H4 (cell line): ENCODE results near the gene DNAJC1. TPM values are rescaled to one million over a fixed set of nuclear protein-coding genes. Genes with fewer than 3 reads are reported as not detected.
"Not testable (repeated sequence)": the region's sequence is repeated elsewhere in the genome, so short reads cannot be mapped to it uniquely, and the experiment has no call there.

Experiments
- DNase-seq: peaks from one replicate; pipeline ENCODE4 v3.0.0-alpha.2; 2015; ENCODE audit warnings: low spot score
- total RNA-seq: library from RNA; depleted of rRNA; stranded (reverse); fragments of >200 nt; shearing (Covaris generic); gene quantifications from 2 replicates; pipeline ENCODE4 v1.2.3, GENCODE V29; 2014; rRNA removed

The DNAJC1 gene, protein sequence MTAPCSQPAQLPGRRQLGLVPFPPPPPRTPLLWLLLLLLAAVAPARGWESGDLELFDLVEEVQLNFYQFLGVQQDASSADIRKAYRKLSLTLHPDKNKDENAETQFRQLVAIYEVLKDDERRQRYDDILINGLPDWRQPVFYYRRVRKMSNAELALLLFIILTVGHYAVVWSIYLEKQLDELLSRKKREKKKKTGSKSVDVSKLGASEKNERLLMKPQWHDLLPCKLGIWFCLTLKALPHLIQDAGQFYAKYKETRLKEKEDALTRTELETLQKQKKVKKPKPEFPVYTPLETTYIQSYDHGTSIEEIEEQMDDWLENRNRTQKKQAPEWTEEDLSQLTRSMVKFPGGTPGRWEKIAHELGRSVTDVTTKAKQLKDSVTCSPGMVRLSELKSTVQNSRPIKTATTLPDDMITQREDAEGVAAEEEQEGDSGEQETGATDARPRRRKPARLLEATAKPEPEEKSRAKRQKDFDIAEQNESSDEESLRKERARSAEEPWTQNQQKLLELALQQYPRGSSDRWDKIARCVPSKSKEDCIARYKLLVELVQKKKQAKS
- total RNA-seq: 11.4 and 13.2 TPM in 2 replicates

DNA sequence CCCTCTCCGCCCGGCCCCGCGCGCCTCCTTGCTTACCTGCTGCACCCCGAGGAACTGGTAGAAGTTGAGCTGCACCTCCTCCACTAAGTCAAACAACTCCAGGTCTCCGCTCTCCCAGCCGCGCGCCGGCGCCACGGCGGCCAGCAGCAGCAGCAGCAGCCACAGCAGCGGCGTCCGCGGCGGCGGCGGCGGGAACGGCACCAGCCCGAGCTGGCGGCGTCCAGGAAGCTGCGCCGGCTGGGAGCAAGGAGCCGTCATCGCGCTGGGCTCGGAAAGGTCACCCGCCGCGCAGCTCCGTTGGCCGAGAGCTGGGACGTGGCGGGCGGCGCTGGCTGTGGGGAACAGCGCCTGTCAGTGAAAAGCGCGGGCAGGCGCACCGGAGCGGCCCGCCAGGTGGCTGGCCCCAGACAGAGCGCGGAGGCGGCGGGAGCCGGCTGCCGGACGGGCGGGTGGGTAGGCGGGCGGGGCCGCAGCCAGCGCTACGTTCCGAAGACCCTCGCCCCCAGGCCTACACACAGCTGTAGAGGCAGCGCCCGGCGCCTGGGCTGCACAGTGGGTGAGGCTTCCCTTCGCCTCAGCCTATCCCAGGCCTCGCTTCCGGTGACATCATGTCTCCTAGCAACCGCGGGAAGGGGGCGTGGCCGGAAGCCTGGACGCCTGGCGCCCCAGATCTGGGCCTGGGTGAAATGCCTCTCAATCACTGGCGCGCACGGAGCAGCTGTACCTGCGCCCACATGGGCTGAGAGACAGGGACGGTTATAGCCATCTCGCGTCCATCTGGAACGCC is at the start of gene DNAJC1:
TSS of gene DNAJC1 (minus strand) at position 554 of the 787 bp plus-strand sequence. CDS start at position 258, 296 bp downstream.
- DNase-seq: peak; percentile 86

DNA sequence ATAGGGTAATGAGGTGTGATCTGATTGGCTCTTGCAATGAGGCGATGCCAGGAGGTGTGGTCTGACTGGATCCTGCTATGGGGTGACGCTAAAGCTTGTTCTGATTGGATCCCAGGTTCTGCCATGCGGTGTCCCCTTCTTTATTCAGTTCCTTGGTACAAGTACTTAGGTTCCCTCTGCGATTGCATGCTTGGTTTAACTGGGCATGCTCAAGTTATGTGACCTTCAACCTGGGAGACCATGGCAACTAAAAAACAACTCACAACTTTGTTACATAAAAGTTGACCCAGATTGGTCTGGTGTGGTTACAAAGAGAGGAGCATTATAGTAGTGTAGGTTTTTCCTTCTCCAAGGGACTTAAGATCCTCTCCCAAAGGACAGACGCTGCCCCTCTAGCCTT is 49.5 kb upstream of the DNAJC1 start:
- DNase-seq: no peak

DNA sequence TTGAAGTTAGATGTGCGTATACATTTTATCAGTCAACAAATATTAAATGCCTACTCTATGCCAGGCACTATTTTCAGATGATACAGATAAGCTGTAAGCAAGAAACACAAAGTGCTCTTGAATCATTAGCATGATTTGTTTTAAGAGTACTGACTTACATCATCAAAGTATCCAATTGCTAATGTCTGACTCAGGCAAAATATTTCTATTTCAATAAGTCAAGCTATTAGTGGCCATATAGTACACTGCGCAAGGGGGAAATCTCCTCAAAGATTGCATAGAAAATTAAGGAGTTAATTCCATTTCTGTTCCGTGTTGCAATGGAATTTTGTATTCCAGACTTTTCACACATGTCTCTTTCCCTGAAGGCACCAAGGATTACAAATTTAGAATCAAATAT is 46.1 kb upstream of the DNAJC1 start:
- no peak for DNase-seq

DNA sequence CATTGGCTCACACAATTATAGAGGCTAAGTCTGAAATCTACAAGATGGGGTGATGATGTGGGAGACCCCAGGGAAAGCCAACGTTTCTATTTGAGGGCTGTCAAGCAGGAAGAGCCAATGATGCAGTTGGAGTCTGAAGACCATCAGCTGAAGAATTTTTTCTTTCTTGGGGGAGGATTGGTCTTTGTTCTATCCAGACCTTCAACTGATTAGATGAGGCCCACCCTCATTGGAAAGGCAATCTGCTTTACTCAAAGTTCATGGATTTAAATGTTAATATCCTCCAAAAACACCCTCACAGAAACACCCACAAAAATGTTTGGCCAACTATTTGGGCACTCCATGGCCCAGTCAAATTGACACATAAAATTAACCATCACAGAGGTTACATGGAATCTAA is 44.3 kb upstream of the DNAJC1 start:
- no peak for DNase-seq

DNA sequence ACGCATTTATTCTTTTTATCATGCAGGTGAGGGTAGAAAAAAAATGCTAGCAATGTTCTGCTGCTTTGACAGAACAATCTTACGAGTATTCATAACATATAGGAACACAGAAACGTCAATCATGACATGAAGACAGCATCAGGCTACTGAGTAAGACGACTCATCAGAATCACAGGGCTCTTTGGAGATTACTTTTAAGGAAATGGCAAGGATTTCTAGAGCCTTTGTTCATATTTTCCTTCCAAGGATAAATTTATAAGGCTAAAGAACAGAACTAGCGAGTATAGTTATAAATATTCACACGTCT is 39.8 kb upstream of the DNAJC1 start:
- DNase-seq: no peak

DNA sequence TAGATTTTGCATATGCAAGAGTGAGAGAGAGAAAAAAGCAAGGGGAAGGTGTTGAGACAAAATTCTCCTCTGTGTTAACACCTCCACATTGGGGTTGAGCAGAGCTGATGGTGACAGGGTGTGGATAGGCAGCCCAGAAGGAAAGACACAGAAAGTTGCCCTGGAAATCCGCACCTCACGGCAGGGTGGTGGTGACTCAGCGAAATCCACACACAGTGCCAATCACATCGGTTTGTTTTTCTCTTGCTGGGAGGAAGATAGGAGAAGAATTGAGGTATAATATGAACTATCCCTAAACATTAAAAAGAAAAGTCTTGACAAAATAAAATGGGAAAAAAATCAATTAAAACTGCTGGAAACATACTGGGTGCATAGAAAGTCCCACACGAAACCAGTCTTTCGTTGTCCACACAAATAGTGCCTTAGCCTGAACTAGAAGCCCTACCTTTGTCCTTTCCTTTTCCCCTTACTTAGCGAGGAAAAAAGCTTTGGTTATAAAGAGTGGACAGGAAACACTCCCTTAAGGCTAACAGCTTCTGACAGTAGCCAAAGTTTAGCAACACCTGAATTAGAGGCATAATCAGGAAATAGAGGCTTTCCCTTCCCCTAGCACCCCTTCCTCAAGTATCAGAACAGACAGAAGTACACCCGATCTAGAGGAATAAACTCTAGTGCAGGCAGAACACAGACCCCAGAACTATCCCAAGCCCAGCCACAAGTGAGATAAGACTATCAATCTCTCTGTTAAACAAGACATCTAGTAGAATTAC is 39.2 kb upstream of the DNAJC1 start:
- peak; percentile 15 for DNase-seq

DNA sequence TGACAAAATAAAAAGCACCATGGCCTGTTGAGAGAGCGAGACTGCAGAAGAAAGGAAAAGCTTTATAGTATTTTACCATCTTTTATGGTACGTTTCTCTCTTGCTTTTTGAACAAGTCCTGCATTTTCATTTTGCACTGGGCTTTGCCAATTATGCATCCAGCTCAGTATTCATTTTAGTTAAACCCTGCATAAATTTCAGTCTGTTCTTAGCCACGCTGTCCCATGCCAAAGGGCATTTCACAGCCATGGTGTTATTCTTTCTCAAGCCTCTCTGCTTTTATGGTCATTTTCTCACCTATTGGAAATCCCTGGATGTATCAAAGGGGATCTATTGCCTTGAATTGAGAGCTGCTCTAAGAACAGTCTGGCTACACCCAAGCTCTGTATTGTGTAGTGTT is 30.8 kb upstream of the DNAJC1 start:
- DNase-seq: no peak

DNA sequence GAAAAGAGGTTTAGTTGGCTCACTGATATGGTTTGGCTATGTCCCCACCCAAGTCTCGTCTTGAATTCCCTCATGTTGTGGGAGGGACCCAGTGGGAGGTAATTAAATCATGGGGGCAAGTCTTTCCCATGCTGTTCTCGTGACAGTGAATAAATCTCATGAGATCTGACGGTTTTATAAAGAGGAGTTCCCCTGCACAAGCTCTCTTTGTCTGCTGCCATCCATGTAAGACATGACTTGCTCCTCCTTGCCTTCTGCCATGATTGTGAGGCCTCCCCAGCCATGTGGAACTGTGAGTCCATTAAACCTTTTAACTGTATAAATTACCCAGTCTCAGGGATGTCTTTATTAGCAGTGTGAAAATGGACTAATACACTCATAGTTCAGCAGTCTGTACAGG is 28.7 kb upstream of the DNAJC1 start:
- not testable (repeated sequence) for DNase-seq

DNA sequence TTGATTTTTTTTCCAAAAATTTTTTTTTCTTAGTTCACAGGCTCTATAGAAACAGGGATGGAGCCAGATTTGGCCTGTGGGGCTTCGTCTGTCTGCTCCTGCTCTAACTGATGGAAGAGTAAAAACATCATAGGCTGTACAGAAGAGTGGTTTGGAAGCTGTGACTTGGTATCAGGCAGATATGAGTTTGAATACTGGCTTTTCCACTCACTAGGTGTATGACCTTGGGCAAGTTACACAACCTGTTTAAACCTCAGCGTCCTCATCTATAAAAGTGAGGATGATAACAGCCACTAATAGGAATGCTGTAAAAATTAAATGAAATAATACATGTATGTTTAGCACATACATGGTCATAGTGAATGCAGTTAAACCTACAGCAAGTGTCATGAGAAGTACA is 26.9 kb upstream of the DNAJC1 start:
- DNase-seq: no peak

DNA sequence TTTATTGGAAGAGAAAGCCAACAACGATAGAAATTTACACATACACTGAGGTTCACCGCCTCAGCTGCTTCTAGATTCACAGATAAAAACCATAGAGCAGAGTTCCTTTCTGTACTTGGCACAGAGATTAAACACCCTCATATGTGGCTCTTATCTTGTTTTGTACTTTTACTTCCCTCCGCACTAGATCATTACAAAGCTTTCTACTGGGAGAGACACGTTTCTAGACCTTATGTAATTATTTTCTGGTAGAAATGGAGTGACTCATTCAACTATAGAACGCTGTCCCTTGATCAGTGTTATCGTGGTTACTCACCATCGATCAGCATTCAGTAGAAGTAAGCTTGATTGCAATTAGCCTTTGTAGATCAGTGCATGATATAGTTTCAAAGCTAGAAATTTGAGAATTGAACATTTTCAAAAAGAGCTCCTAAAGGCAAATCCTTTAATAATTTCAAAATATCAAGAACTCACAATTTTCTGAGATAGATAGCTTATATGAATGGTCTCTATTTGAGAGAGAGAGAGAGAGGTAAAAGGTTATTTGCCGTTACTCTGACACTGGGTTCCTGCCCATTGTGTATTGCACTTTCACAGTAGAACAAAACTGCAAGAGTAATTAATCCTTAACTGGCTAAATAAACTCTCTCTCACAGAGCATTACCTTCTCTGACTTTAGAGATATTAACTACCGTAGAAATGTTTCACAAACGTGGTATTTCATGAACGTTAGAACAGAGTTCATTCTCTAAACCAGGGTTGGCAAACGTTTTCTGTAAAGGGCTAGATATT is 26.1 kb upstream of the DNAJC1 start:
- DNase-seq: no peak

DNA sequence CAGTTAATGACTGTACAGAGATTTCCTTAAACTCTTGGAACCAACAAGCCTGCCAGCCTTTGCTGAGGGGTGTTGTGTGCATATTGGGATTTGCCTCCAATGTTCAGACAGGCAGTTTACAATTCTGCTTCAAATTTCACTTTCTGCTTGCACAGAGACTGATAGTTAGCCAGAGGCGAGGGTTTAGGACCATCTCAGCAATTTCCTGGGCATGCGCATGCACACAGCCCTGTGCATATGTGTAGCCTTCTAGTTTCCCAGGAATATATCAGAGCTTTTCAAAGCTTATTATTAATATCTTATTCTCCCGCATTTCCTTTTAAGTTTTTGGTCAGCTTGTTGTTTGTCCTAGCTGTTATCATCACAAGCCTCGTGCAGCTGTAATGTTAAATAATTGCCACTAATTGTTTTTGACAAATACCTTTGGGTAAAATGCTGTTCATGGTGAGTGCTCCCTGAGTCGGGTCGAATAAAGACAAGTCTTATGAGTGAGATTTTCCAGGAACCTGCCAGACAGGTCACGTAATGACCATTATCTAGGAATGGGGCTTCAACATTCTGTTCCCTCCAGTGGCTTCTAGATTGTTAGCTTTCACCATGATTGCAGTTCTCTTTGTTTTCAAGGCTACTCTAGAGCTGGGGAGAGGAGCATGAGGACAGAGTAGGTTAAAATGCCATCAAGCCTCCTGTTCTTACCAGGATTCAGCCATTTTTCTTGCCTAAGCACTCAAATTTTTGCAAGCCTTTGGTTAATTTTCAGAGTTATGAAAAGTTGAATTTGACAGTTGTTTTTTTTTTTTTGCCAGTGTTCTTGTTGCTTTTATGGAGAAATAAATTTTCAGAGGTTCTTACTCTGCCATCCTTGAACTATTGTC is 24.1 kb upstream of the DNAJC1 start:
- no peak for DNase-seq

DNA sequence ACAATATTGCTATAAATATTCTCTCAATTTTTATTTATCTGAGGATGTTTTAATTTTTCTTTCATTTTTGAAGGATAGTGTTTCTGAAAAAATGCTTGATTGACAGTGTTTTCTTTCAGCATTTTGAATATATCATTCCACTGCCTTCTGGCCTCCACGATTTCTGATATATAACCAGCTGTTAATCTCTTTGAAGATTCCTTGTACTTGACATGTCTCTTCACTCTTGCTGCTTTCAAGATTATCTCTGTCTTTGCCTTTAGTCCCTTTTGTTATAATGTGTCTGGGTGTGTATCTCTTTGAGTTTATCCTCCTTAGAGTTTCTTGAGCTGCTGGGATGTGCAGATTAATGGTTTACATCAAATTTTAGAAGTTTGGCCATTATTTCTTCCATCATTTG is 22.8 kb upstream of the DNAJC1 start:
- no peak for DNase-seq

DNA sequence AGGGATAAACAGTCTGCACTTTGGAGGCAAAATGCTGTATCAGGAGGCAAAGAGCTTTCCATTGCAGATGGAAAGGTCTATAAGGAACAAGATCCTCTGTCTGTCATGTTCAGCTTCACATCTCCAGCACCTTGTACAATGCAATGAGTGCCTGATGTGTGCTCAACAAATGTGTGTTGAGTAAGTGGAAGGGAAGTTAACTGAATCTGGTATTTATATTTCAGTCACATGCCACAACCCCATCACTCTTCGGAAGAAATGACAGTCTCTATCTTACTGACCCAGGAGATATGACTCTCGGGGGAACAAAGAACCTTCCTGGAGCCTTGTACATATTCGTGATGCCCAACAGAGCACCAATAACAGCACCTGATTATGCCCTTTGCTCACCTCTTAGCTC is 20.0 kb upstream of the DNAJC1 start:
- no peak for DNase-seq

DNA sequence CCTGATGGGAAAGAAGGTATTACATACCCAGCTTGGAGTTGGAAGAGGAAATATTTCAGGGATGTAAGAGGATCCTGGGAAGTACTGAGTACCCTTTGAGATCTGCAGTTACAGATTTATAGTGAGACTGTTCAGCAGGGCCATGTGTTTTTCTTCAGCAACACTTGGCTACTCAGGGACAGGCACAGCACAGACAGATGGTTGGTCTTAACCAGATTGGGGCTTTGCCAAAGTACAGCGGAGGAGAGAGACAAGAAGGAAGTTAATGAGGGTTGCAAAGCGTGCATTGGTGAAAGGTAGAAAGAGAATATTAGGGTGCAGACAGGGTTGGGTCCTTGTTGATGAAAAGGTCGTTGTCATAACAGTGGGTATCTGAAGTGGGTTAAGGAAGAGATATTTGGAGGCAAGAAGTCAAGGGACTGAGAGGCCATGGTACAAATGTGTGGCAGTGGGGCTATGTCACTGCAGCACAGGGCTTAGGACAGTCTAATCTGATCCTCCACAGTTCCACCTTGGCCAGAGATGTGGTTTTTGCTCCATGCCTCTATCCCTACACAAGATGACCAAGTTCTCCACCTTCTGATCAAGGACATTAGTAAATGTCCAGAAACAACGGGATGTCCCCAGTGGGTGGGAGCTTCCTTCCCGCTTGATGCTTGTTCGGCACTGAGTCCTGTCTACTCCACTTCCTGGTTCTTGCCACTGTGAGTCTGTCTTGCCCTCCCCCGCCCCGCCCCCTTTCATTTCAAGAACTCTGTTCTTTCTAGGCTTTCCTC is 18.9 kb upstream of the DNAJC1 start:
- no peak for DNase-seq

DNA sequence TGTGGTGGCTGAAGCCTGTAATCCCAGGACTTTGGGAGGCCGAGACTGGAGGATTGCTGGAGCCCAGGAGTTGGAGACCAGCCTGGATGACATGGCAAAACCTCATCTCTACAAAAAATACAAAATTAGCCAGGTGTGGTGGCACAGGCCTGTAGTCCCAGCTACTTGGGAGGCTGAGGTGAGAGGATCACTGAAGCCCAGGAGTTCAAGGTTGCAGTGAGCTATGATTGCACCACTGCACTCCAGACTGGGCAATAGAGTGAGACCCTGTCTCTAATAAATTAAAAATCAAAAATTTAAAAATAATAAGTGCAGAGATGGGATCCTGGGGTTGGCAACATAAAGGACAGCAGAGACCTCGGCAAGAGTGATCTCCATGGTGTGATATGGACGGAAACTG is 17.6 kb upstream of the DNAJC1 start:
- DNase-seq: not testable (repeated sequence)

DNA sequence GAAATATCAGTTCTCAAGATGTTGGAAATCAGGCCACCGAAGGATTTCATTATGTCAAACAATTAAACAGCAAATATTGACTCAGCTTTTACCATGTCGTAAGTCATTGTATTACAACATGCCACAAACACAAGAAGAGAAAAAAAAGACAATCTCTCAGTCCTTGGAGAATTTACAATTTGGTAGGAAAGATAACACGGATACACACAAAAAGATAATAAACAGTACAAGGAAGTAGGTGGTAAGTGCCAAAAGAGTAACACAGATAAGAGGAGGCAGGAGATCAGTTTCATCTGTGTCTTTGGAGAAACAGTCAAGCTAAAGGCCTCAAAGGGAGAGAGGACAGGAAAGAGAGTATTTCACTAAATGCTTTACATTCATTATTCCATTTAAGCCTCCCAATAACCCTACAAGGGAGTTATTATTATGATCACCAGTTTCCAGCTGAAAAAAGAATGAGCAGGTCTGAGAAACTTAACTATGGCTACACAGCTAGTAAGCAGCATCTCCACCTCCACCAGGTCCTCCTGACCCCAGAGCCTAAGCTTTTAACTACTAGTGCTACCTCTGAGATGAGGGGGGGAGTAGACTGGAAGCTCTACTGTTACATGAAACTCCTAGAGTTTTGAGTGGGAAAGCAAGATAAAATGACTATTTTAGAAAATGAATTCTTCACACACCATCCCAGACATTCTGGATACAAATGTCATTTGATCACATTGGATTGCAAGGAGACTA is 13.9 kb upstream of the DNAJC1 start:
- no peak for DNase-seq

DNA sequence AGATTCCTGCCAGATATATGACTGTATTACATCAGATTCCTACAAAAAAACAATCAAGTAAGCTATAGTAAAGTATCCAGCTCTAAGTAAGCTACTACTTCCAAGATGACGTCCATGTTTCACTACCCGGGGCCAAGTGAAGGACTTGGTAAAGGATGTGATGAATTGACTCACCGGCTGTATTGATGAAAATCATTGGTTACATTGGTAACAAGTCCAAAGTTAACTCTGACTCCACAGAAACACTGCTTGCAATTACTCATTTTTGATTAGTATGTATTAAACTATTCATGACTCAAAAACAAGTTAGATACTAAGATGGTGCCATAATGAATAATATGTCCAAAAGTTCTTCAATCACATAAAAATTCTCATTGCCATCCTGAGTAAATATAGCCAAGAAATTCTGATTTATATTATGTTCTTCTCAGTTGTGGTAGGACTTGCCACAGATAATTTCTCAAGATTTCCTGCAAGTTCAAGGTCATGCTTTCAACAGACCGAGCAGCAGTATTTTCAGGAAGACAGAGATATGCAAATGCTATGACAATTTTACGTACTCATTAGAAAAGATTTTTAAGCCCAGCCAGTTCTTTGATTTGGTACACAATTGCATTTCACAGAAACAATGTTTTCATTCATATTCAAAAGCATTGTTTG is 12.6 kb upstream of the DNAJC1 start:
- no peak for DNase-seq

DNA sequence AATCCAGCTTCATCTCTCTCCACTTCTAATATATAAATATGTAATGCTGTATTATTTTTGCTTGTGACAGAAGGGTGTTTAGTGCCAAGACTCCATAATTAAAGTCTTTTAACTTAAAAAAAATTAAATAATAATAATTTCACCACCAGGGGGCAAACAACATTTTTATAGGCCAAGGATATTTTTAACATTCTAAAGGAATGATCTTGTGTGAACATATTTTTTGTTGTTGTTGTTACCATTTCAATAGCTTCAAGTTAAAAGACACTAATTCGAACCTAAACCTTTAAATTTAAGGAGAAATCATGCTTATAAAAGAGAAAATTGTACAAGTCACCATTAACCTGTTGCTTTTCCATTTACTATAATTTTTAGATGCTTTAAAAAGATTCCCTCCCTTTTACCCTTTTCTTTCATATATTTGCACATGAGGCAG is 7.5 kb upstream of the DNAJC1 start:
- DNase-seq: no peak
